Cardiac fibroblast (primary cell): ENCODE measurements around the gene RNF175.
A peak's percentile ranks its signal among the peaks of the same experiment; 100 is the strongest.

ENCODE experiments used
- DNase-seq, 2 donors: peaks; one replicate each; pipeline versions ENCODE4 v3.0.0 to v3.0.0-alpha.2; 2010; ENCODE audit warnings: low read depth in 2 of 2
- H3K4me3 ChIP-seq, 2 donors: replicated peaks in 1 of 2; 1 replicate in 1 of 2; 2 replicates in 1 of 2; pipeline ENCODE4 v1.5.1; 2011; ENCODE audit warnings: low read depth in 2 of 2, low read length in 2 of 2, mild to moderate bottlenecking in 2 of 2, moderate library complexity in 1 of 2
- TF ChIP-seq, protein P1 (sequence below): IDR thresholded peaks from one replicate; pipeline ENCODE4 v1.5.1; 2011; ENCODE audit warnings: low read depth, mild to moderate bottlenecking, low read length, inconsistent platforms

RNF175 gene

DNA sequence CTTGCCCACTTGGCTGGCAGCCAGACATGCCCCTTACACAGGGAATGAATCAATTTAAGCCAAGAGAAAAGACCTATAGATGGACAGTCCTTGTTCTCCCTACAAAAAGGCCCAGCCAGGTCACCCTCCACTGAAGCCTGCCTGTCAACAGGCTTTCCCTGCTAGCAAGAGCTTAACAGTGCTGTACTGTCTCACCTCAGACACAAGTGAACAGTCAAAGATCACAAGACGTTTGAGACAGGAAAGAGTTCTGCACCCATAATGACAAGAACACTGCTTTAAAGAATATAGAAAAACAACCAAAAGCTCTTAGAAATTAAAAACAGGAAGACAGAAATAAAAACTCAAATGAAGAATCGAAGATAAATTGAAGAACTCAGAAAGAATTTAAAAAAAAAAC is 4.6 kb downstream of the RNF175 start:
- H3K4me3 ChIP-seq, result no peak overlapping the region
- DNase-seq, result no peak

GRCh38 chr4:153750197-153750817 is 9.5 kb downstream of the RNF175 start:
- TF ChIP-seq, protein P1, sequence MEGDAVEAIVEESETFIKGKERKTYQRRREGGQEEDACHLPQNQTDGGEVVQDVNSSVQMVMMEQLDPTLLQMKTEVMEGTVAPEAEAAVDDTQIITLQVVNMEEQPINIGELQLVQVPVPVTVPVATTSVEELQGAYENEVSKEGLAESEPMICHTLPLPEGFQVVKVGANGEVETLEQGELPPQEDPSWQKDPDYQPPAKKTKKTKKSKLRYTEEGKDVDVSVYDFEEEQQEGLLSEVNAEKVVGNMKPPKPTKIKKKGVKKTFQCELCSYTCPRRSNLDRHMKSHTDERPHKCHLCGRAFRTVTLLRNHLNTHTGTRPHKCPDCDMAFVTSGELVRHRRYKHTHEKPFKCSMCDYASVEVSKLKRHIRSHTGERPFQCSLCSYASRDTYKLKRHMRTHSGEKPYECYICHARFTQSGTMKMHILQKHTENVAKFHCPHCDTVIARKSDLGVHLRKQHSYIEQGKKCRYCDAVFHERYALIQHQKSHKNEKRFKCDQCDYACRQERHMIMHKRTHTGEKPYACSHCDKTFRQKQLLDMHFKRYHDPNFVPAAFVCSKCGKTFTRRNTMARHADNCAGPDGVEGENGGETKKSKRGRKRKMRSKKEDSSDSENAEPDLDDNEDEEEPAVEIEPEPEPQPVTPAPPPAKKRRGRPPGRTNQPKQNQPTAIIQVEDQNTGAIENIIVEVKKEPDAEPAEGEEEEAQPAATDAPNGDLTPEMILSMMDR, result peak; percentile 78
- peak; percentile 86 to 87 for DNase-seq
- no peak overlapping the region for H3K4me3 ChIP-seq

More for the DNA sequence above, 4.6 kb downstream of the RNF175 start:
- TF ChIP-seq, protein P1, result no peak

- DNase-seq, result peak; percentile 66 to 76
- TF ChIP-seq, protein P1, result no peak
- no peak overlapping the region for H3K4me3 ChIP-seq
Observed at GRCh38 chr4:153748378-153748777, 11.4 kb downstream of the RNF175 start.

- TF ChIP-seq, protein P1, result no peak
- H3K4me3 ChIP-seq, result no peak overlapping the region
Observed at GRCh38 chr4:153747406-153747955, 12.3 kb downstream of the RNF175 start.

GRCh38 chr4:153745651-153746050 is 14.2 kb downstream of the RNF175 start:
- no peak overlapping the region for H3K4me3 ChIP-seq
- TF ChIP-seq, protein P1, result no peak
- no peak for DNase-seq

More at GRCh38 chr4:153747406-153747955, 12.3 kb downstream of the RNF175 start:
- DNase-seq, result no peak

DNA sequence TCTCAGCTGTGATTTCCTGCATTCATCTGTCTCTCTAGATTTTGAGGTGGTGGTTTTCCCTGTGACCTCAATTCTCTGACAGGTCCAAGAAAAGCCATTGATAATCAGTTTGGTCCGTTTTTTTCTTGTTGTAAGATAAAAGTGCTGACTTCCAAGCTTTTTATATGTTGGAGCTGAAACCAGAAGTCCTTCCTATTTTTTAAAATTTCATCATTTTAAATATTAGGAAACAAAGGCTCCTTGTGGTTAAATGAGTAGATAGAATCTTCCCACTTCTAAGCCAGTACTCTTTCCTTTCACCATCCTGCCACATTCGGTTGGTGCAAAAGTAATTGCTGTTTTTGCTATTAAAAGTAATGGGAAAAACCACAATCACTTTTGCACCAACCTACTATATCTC is 18.3 kb downstream of the RNF175 start:
- no peak for DNase-seq
- no peak overlapping the region for H3K4me3 ChIP-seq
- TF ChIP-seq, protein P1, result no peak

- TF ChIP-seq, protein P1, result no peak
- DNase-seq, result peak in 1 of 2 donors; percentile 9
- no peak overlapping the region for H3K4me3 ChIP-seq
Observed at GRCh38 chr4:153735906-153736461, 23.8 kb downstream of the RNF175 start.
